ENCODE results near the gene COL16A1.

Gene COL16A1

DNA sequence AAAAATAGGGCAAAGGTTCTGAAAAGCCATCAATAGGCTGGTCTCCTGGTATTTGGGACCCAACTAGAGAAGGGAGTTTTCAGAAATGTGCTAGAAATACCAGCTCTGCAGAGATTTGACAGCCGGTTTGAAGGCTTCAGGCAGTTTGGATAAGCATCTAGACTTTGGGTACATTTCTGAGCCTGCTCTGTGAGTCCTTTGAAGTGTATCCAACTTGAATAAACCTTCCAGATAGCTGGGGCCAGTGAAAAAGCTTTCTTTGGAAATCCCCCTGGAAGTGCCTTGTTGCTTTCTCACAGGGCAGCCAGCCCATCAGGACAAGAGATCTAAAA lies 52.8 kb downstream of the COL16A1 start:
- Histone ChIP-seq H3K4me3 (ENCODE audit: low read depth in 1 of 2, low read length in 2 of 2) (no peak overlapping the region), H3K36me3 (ENCODE audit: control insufficient read depth in 1 of 2, insufficient read depth in 2 of 2, low read length in 2 of 2) (peaks cover 3 to 27% of the 10 kb centered on the region in 2 donors), H3K27me3 (ENCODE audit: low read depth, low read length) (no peaks in the 10 kb centered on the region), H3K4me1 (ENCODE audit: control insufficient read depth in 1 of 2, insufficient read depth in 2 of 2, low read length in 2 of 2) (peaks cover 0 to 14% of the 10 kb centered on the region in 2 donors), H3K27ac (ENCODE audit: low read length) (no peak overlapping the region), H3K9me3 (ENCODE audit: control insufficient read depth in 1 of 2, low read length in 2 of 2) (no peaks in the 10 kb centered on the region)

- peaks cover 3 to 22% of the 10 kb centered on the region in 2 donors for H3K36me3 ChIP-seq (ENCODE audit: control insufficient read depth in 1 of 2, insufficient read depth in 2 of 2, low read length in 2 of 2)
- H3K27me3 ChIP-seq (ENCODE audit: low read depth, low read length) = no peaks in the 10 kb centered on the region
- no peak overlapping the region for H3K27ac ChIP-seq (ENCODE audit: low read length)
- H3K4me1 ChIP-seq (ENCODE audit: control insufficient read depth in 1 of 2, insufficient read depth in 2 of 2, low read length in 2 of 2) = peaks cover 0 to 19% of the 10 kb centered on the region in 2 donors
- no peaks in the 10 kb centered on the region for H3K9me3 ChIP-seq (ENCODE audit: control insufficient read depth in 1 of 2, low read length in 2 of 2)
- H3K4me3 ChIP-seq (ENCODE audit: low read depth in 1 of 2, low read length in 2 of 2) = no peak overlapping the region
Measured at GRCh38 chr1:31650161-31651088, 53.4 kb downstream of the COL16A1 start.

DNA sequence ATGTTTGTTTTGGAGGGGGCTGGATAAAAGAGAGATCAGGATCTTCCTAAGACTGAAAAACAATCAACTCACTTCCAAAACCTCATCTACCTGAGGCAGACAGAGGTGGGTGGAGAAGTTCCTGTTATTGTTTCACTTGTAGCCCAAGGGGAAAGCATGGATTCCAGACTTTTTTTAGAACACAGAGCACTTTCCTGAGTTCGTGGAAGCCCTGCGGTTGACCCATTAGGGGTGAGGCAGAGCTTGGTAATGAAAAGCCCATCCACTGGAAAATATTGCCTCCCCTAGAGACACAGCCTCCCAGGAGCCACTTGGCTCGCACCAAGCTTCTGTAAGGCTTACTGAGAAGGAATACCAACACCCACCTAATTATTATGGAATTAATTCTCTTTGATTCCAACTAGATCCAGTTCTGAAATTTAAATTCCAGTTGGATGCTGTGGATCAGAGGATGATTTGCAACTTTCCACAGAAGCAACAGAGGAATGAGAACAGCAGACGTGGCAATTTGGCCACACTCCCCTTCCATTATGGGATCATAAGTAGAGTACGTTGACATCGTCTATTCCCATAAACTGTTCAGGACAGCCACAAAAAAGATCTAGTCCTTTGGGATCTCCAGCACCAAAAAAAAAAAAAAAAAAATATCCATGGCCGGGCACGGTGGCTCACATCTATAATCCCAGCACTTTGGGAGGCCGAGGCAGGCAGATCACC lies 55.0 kb downstream of the COL16A1 start:
- peaks cover 3 to 11% of the 10 kb centered on the region in 2 donors for H3K36me3 ChIP-seq (ENCODE audit: control insufficient read depth in 1 of 2, insufficient read depth in 2 of 2, low read length in 2 of 2)
- H3K27me3 ChIP-seq (ENCODE audit: low read depth, low read length) = no peaks in the 10 kb centered on the region
- H3K4me3 ChIP-seq (ENCODE audit: low read depth in 1 of 2, low read length in 2 of 2) = no peak overlapping the region
- H3K4me1 ChIP-seq (ENCODE audit: control insufficient read depth in 1 of 2, insufficient read depth in 2 of 2, low read length in 2 of 2) = peaks cover 2 to 23% of the 10 kb centered on the region in 2 donors
- no peak overlapping the region for H3K27ac ChIP-seq (ENCODE audit: low read length)
- H3K9me3 ChIP-seq (ENCODE audit: control insufficient read depth in 1 of 2, low read length in 2 of 2) = no peaks in the 10 kb centered on the region

GRCh38 chr1:31648190-31648589 lies 55.6 kb downstream of the COL16A1 start:
- no peak overlapping the region for H3K27ac ChIP-seq (ENCODE audit: low read length)
- no peaks in the 10 kb centered on the region for H3K27me3 ChIP-seq (ENCODE audit: low read depth, low read length)
- H3K9me3 ChIP-seq (ENCODE audit: control insufficient read depth in 1 of 2, low read length in 2 of 2) = no peaks in the 10 kb centered on the region
- peaks cover 0 to 4% of the 10 kb centered on the region in 2 donors for H3K36me3 ChIP-seq (ENCODE audit: control insufficient read depth in 1 of 2, insufficient read depth in 2 of 2, low read length in 2 of 2)
- peaks cover 8 to 29% of the 10 kb centered on the region in 2 donors for H3K4me1 ChIP-seq (ENCODE audit: control insufficient read depth in 1 of 2, insufficient read depth in 2 of 2, low read length in 2 of 2)
- no peak overlapping the region for H3K4me3 ChIP-seq (ENCODE audit: low read depth in 1 of 2, low read length in 2 of 2)

GRCh38 chr1:31647106-31647505 lies 56.7 kb downstream of the COL16A1 start:
- Histone ChIP-seq H3K9me3 (ENCODE audit: control insufficient read depth in 1 of 2, low read length in 2 of 2) (no peaks in the 10 kb centered on the region), H3K27me3 (ENCODE audit: low read depth, low read length) (no peaks in the 10 kb centered on the region), H3K4me1 (ENCODE audit: control insufficient read depth in 1 of 2, insufficient read depth in 2 of 2, low read length in 2 of 2) (peaks cover 8 to 39% of the 10 kb centered on the region in 2 donors), H3K4me3 (ENCODE audit: low read depth in 1 of 2, low read length in 2 of 2) (no peak overlapping the region), H3K36me3 (ENCODE audit: control insufficient read depth in 1 of 2, insufficient read depth in 2 of 2, low read length in 2 of 2) (peaks cover 0 to 3% of the 10 kb centered on the region in 2 donors), H3K27ac (ENCODE audit: low read length) (no peak overlapping the region)

DNA sequence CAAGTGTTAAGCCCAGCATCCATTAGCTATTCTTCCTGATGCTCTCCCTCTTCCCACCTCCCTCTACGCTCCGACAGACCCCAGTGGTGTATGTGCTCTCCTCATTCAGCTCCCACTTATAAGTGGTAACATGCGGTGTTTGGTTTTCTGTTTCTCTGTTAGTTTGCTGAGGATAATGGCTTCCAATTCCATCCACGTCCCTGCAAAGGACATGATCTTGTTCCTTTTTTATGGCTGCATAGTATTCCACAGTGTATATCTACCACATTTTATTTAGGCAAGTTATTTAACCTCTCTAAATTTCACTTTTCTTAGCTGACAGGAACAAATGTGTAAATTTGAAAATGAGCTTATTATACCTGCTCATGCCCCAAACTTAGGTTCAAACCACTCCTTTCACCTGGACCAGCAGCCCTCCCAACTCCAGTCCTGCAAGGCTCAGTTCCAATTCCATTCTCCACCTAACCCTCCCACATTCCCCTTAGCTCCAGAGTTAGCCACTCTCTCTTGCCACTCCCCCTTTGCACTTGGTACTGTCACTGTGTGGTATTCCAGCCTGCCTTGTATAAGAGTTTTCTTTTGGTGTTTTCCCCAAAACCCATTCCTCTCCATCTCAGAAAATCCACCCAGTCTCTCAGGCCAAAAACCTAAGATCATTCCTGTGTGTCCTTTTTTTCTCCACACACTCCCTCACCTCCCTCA lies 57.4 kb downstream of the COL16A1 start:
- H3K27ac ChIP-seq (ENCODE audit: low read length) = no peak overlapping the region
- H3K4me3 ChIP-seq (ENCODE audit: low read depth in 1 of 2, low read length in 2 of 2) = no peak overlapping the region
- H3K27me3 ChIP-seq (ENCODE audit: low read depth, low read length) = no peaks in the 10 kb centered on the region
- peaks cover 0 to 3% of the 10 kb centered on the region in 2 donors for H3K36me3 ChIP-seq (ENCODE audit: control insufficient read depth in 1 of 2, insufficient read depth in 2 of 2, low read length in 2 of 2)
- H3K4me1 ChIP-seq (ENCODE audit: control insufficient read depth in 1 of 2, insufficient read depth in 2 of 2, low read length in 2 of 2) = peaks cover 8 to 39% of the 10 kb centered on the region in 2 donors
- H3K9me3 ChIP-seq (ENCODE audit: control insufficient read depth in 1 of 2, low read length in 2 of 2) = no peaks in the 10 kb centered on the region

- Histone ChIP-seq H3K9me3 (ENCODE audit: control insufficient read depth in 1 of 2, low read length in 2 of 2) (no peaks in the 10 kb centered on the region), H3K4me1 (ENCODE audit: control insufficient read depth in 1 of 2, insufficient read depth in 2 of 2, low read length in 2 of 2) (peaks cover 11 to 41% of the 10 kb centered on the region in 2 donors), H3K36me3 (ENCODE audit: control insufficient read depth in 1 of 2, insufficient read depth in 2 of 2, low read length in 2 of 2) (peaks cover 0 to 3% of the 10 kb centered on the region in 2 donors), H3K4me3 (ENCODE audit: low read depth in 1 of 2, low read length in 2 of 2) (peak overlapping the region; percentile 79 to 96), H3K27me3 (ENCODE audit: low read depth, low read length) (no peaks in the 10 kb centered on the region), H3K27ac (ENCODE audit: low read length) (peak overlapping the region; percentile 97)
Measured at GRCh38 chr1:31645274-31645568, 58.6 kb downstream of the COL16A1 start.

DNA sequence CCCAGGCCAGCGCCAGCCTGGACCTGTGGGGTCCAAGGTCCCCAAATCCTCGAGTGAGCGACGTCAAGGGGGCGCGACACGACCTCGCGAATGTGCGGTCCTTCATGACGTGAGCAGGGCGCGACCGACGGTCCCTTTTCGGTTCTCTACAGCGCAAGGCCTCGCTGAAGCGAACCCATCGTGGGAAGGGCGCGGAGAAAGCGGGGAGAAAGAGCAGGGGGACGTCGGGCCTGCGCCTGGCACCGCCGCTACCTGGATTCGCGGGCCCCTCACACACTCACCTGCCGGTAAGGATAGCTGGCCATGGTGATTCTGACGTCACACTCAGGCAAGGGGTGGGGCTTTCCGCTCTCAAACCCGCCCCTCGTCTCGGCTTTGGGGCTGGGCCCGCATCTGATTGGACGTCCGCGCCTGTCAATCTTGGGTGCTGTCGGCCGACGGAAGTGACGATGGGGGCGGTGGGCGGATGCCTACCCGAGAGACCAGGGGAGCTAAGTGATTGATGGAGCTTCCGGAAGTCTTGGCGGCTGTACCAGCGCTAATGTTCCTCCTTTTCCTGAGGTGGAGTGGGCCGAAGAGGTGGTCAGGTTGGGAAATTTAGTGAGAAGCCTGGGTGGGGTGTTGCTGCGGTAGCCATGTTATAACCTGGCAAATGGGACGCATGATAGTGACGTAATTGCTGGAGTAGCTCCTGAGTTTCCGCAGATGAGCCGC lies 59.1 kb downstream of the COL16A1 start, which contains the start of gene PEF1:
PEF1 (minus strand) TSS at position 317 of the 714 bp plus-strand sequence; CDS start at position 305, 12 bp downstream.
- Histone ChIP-seq H3K4me1 (ENCODE audit: control insufficient read depth in 1 of 2, insufficient read depth in 2 of 2, low read length in 2 of 2) (peaks cover 11 to 46% of the 10 kb centered on the region in 2 donors), H3K27me3 (ENCODE audit: low read depth, low read length) (no peaks in the 10 kb centered on the region), H3K9me3 (ENCODE audit: control insufficient read depth in 1 of 2, low read length in 2 of 2) (no peaks in the 10 kb centered on the region), H3K4me3 (ENCODE audit: low read depth in 1 of 2, low read length in 2 of 2) (peak within 1 kb of the TSS; percentile 79 to 96), H3K36me3 (ENCODE audit: control insufficient read depth in 1 of 2, insufficient read depth in 2 of 2, low read length in 2 of 2) (peaks cover 0 to 3% of the 10 kb centered on the region in 2 donors), H3K27ac (ENCODE audit: low read length) (peak within 1 kb of the TSS; percentile 97)

DNA sequence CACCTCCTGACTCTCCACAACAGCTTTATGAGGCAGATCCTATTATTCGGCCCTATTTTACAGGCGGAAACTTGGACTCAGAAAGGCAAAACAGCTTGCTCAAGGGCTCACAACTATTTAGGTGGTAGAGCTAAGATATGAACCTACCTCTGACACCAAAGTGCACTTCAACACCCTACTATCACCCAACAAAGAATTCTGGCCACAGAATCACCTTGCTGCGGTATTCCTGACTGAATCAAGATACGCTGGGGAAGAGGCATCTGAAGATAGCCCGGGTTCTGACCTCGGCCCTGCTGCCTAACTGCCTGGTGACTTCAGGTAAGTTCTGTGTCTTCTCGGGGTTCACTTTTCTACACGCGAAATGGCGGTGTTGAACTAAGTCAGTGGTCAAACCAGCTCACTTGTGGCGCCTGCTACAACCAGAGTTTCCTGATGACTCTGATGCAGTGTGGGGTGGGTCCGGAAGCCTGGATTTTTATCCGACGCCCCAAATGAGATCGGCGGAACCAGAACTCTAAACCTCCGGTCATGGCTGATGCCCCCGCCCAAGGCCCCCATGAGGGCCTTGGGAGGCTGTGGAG lies 59.7 kb downstream of the COL16A1 start:
- H3K27ac ChIP-seq (ENCODE audit: low read length) = peak overlapping the region; percentile 97
- H3K27me3 ChIP-seq (ENCODE audit: low read depth, low read length) = no peaks in the 10 kb centered on the region
- H3K4me1 ChIP-seq (ENCODE audit: control insufficient read depth in 1 of 2, insufficient read depth in 2 of 2, low read length in 2 of 2) = peaks cover 11 to 52% of the 10 kb centered on the region in 2 donors
- peak overlapping the region; percentile 79 to 96 for H3K4me3 ChIP-seq (ENCODE audit: low read depth in 1 of 2, low read length in 2 of 2)
- H3K36me3 ChIP-seq (ENCODE audit: control insufficient read depth in 1 of 2, insufficient read depth in 2 of 2, low read length in 2 of 2) = peaks cover 0 to 3% of the 10 kb centered on the region in 2 donors
- H3K9me3 ChIP-seq (ENCODE audit: control insufficient read depth in 1 of 2, low read length in 2 of 2) = no peaks in the 10 kb centered on the region

GRCh38 chr1:31642897-31643296 lies 60.9 kb downstream of the COL16A1 start:
- Histone ChIP-seq H3K9me3 (ENCODE audit: control insufficient read depth in 1 of 2, low read length in 2 of 2) (no peaks in the 10 kb centered on the region), H3K4me3 (ENCODE audit: low read depth in 1 of 2, low read length in 2 of 2) (no peak overlapping the region), H3K27ac (ENCODE audit: low read length) (no peak overlapping the region), H3K36me3 (ENCODE audit: control insufficient read depth in 1 of 2, insufficient read depth in 2 of 2, low read length in 2 of 2) (no peaks in the 10 kb centered on the region), H3K27me3 (ENCODE audit: low read depth, low read length) (no peaks in the 10 kb centered on the region), H3K4me1 (ENCODE audit: control insufficient read depth in 1 of 2, insufficient read depth in 2 of 2, low read length in 2 of 2) (peaks cover 14 to 59% of the 10 kb centered on the region in 2 donors)

Measured in muscle layer of duodenum (tissue), 2 donors.